GM19328 (cell line): ENCODE measurements around the gene KLHL8.

Source experiments
- ATAC-seq: cut with Tn5 transposase; IDR thresholded peaks from one replicate; pipeline ENCODE4 v1.9.1; 2021; ENCODE audit warnings: mild to moderate bottlenecking, moderate library complexity; ENCODE audit not compliant: unreplicated experiment

Gene KLHL8

DNA sequence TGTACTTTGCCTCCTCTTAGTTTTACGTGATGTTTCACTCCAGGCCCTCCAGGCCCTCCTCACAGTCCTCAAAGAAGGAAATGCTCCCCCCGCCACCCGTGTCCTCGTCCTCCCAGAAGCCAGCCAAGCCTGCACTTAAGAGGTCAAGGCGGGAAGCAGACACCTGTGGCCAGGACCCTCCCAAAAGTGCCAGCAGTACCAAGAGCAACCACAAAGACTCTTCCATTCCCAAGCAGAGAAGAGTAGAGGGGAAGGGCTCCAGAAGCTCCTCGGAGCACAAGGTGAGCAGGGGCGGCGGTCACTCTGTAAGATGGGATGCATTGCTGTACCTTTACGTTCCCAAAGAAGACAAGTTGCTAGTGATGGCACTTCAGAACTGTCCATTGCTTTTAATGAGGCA, 94.4 kb downstream of the KLHL8 start:
- no peak for ATAC-seq

DNA sequence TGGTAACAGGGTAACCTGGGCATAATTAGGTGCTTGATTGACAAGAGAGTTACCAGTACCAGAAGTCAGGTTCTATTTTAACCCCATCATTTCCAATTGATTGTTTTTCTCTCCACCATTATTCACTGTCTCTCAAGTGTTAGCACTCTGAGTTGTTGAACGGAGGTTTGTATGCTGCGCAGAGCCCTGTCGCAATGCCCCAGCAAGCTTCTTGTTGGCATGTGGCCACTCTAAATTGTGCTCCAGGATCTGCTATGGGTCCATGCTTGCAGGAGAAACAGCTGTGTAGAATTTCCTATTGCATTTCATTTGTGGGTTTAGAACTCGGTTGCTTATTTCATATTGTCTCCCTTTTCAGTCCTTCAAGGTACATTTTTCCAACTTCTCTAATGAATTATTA, 98.2 kb downstream of the KLHL8 start:
- no peak for ATAC-seq

DNA sequence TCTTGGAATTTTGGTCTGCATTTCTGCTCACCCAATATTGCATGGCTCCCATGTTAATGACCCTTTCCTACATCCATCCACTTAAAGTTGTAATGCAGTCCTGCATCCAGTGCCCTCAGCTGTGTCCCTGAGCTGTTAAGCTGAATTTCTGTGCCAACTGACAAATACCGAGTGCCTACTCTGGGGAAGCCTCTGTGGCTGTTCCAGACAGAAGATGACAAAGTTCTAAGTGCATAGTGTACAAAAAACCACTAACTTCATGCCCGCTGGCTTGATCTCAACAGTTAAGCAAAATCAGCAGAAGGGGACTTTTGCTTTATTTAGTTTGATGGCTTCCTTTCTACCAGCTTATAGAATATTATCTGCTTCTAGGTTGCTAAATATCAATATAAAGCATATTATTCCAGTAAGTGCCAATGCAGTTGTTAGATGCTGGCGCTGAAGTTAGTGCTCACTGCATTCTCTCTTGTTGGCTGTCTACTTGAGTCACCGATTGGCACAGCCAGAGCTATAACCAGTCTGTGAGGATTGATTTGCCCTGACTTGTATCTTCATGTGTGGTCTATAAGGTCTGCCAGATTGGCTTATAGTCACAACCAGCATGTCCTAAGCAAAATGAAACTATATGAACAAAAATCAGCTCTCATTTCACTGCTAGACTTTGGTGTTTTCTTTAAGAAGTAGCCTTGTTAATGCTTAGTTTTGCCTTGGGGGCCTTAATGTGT, 98.9 kb downstream of the KLHL8 start:
- no peak for ATAC-seq

DNA sequence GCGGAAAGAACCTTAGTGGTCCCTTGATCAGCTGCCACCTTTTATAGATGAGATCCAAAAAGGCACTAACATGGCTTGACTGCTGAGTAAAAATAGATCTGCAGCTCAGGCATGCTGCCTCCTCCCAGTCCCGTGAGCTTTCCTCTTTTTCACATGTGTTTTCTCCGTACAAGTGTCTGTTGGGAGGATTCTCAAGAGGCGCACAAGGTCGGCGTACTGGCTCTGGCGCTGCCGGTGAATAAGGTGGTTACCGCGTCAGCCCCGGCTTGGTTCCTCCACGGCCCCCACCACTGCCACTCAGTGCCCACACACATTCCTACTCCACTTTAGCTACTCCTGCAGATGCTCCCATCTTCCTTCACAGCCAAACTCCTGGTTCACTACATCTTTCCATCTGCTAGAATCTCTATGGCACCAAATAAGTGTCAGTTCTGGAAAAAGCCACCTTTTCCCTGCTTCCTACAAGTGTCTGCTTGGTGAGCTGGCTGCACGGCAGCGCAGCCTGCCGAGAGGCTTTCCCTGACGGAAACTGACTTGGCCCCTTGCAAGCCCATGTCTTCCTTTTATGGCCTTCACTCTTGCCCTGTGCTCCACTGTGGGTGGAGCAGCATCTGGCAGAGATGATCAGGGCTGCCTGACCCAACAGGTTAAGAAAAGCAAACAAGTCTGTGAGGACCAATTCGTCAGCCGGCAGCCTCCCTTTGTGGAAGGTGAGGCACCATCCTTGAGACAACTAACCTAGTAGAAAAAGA, 99.8 kb downstream of the KLHL8 start:
- ATAC-seq: no peak

DNA sequence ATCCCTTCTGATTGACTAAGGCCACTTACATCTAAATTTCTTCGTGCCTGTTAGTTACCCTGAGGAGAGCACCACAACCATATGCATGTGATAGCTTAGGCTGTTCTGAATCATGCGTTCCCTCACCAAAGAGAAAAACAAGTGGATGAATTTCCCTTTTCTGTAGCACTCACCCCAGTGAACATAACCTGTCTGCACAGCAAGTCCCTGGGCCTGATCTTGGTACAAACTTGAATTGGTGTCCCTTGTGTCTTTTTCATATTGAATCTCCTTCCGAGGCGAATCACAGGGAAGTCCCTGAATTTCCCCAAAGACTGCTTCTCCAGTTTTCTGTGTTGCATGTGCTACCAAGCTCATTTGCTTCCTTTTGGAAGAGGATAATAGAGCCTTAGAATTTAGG, 100.4 kb downstream of the KLHL8 start:
- ATAC-seq: no peak

DNA sequence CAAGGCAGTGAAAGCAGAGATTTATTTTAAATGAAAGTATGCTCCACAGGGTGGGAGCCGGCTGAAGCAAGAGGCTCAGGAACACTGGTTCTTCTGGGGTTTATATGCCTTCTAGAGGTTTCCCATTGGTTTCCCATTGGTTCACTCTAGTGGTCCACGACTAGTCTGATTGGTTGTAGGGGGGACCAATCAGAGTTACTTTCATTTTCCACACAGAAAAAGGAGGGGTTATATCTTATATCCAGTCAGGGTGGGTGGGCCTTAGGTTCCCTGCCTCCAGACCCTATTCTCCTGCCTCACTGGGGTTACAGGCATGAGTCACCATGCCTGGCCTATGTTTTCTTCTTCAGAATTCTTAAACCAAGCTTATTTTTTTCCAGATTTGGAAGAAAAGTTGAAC, 101.6 kb downstream of the KLHL8 start:
- no peak for ATAC-seq

DNA sequence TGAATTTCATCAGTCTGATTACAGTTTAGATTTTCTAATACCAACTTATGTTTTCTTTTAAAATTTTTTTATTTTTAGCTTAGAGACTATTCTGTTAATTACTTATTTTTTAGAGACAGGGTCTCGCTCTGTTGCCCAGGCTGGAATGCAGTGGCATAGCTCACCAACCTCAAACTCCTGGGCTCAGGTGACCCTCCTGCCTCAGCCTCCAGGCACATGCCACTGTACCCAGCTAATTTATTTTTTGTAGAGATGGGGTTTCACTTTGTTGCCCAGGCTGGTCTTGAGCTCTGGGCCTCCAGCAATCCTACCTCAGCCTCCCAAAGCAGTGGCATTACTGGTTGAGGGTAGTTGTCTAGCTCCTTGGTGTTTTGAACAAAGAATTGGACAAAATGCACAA, 102.0 kb downstream of the KLHL8 start:
- ATAC-seq: no peak

DNA sequence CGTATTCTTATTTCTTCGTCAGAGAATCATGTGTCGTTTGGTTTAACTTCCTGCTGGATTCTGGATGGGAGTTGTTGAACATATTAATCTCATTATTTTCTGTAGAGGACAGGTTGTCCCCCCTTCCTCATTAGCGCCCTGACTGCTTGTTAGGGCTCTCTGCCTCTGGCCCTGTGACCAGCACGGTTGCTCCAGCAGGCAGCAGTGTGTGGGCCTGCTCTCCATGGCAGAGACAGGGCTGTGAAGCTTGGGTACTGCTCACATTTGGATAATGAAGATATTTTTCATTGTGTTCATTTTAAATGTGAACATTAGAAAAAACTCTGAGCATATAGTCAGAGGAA, 102.7 kb downstream of the KLHL8 start:
- no peak for ATAC-seq

DNA sequence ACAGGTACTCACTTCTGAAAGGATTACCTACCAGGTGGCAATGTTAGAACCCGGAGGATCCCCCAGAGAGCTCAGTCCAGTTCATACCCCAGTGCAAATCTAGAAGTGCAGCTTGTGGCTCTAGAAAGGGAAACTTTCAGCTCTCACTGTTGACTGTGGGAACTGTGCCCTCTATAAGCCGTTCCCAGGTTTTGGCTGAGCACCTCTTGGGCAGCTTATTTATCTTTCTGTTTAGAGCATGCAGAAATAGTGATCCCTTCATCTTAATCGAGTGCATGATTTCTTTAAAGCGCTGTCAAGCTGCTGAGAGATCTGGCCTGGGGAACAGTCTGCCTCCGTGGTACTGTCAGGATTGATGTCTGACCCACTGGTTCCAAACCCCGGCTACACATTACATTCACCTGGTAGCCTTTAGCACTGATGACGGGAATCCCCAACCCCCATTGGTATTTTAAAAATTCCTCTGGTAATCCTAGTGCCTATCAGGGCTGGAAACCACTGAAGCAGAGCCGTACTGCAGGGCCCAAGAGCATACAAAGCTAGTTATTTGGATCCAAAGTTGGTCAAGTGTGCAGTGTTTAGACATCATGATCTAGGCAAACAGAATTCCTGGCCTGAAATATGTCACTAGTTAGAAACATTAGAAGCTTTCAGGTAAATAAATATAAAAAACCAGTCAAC, 103.2 kb downstream of the KLHL8 start:
- ATAC-seq: no peak

DNA sequence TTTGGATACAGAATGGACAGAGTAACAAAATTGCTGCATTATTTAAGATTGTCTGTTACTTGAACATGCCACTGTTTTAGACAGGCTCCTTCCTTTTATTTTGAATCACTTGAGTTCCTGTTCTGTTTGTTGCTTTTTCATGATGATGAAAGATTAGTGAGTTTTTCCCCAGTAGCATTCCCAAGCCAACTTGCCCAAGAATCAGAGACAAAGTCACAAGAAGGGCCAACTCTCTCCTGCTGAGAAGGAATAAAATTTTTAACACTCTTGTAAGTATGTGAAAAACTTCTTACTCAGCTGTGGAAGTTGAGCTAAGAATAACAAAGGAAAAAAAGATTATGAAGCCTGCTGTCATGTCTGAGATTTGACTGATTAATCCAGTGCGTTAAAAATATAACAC, 104.2 kb downstream of the KLHL8 start:
- ATAC-seq: no peak

DNA sequence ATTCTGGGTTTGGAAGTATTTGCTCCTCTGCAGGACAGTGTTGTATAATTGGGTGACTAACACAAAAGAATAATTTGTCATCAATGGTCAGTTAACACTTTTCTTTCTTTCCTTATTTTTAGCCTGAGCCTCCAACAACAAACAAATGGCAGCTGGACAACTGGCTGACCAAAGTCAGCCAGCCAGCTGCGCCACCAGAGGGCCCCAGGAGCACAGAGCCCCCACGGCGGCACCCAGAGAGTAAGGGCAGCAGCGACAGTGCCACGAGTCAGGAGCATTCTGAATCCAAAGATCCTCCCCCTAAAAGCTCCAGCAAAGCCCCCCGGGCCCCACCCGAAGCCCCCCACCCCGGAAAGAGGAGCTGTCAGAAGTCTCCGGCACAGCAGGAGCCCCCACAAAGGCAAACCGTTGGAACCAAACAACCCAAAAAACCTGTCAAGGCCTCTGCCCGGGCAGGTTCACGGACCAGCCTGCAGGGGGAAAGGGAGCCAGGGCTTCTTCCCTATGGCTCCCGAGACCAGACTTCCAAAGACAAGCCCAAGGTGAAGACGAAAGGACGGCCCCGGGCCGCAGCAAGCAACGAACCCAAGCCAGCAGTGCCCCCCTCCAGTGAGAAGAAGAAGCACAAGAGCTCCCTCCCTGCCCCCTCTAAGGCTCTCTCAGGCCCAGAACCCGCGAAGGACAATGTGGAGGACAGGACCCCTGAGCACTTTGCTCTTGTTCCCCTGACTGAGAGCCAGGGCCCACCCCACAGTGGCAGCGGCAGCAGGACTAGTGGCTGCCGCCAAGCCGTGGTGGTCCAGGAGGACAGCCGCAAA, 106.0 kb downstream of the KLHL8 start:
- no peak for ATAC-seq

DNA sequence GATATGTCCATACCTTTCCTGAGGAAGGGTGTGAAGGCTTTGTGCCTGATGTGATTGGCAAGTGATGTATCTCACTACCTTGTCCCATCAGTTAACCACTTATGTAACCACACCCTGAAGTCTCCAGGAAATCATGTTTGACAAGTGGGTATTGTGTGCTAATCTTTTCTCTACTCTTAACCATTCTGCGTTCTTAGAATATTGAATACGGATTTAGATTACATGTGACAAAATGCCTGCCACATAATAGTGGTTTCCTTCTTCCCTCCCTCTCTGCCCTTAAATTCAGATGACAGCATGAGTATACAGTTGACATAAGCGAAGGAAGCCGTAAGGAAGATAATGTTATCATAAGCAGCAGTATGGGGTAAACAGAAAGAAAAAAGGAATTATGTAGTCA, 108.4 kb downstream of the KLHL8 start:
- ATAC-seq: no peak
